H1 (cell line): Measurements from ENCODE around the gene DDX42. TPM values are rescaled to one million over a fixed set of nuclear protein-coding genes. Genes with fewer than 3 reads are reported as not detected.
A peak's percentile ranks its signal among the peaks of the same experiment; 100 is the strongest.

Experiments
- CTCF ChIA-PET: fragments of 300-600 bp; sonication (Branson Sonifier 250); formaldehyde crosslinking; loops from one replicate; lab custom pipeline; 2021; ENCODE audit not compliant: partially characterized antibody; lab: Charles Lee
- POLR2A ChIA-PET: fragments of 300-600 bp; sonication (Branson Sonifier 250); formaldehyde crosslinking; loops from one replicate; lab custom pipeline; 2021; ENCODE audit warnings: inconsistent platforms; ENCODE audit not compliant: partially characterized antibody; lab: Charles Lee
- DNase-seq, 2 experiments: peaks; one replicate each; pipeline versions ENCODE4 v3.0.0 to v3.0.0-alpha.2; 2010 to 2022; ENCODE audit warnings: low spot score in 2 of 2, low read depth in 1 of 2, mixed read lengths in 1 of 2
- FAIRE-seq: peaks from 2 replicates; lab custom pipeline; 2011; peaks lifted over from hg19 to GRCh38; lab: Jason Lieb, UNC
- H2AFZ ChIP-seq: 2 replicates; pipeline ENCODE4 v1.8.1; 2012; ENCODE audit warnings: low read length, inconsistent platforms
- H2AK5ac ChIP-seq: 2 replicates; pipeline ENCODE4 v1.6.1; 2013; ENCODE audit warnings: low read depth, low read length
- H2BK120ac ChIP-seq: replicated peaks from 2 replicates; pipeline ENCODE3; 2013; ENCODE audit warnings: low read depth, low read length, inconsistent platforms
- H2BK12ac ChIP-seq: 2 replicates; pipeline ENCODE4 v1.6.1; 2013; ENCODE audit warnings: low read depth, low read length
- H2BK15ac ChIP-seq: 2 replicates; pipeline ENCODE4 v1.6.1; 2013; ENCODE audit warnings: low read length
- H2BK20ac ChIP-seq: 2 replicates; pipeline ENCODE4 v1.6.1; 2013; ENCODE audit warnings: low read length
- H2BK5ac ChIP-seq: 2 replicates; pipeline ENCODE4 v1.6.1; 2013; ENCODE audit warnings: low read depth, low read length
- H3K14ac ChIP-seq: 2 replicates; pipeline ENCODE4 v1.6.1; 2013; ENCODE audit warnings: inconsistent platforms; ENCODE audit not compliant: insufficient read length
- H3K18ac ChIP-seq: 2 replicates; pipeline ENCODE4 v1.6.1; 2013; ENCODE audit warnings: low read length; ENCODE audit errors: extremely low read depth
- H3K23ac ChIP-seq: 2 replicates; pipeline ENCODE4 v1.6.1; 2013; ENCODE audit warnings: inconsistent platforms; ENCODE audit not compliant: insufficient read length
- H3K23me2 ChIP-seq: 2 replicates; pipeline ENCODE4 v1.6.1; 2013; ENCODE audit warnings: low read depth, low read length
- H3K27ac ChIP-seq: 2 replicates; pipeline ENCODE4 v1.6.1; 2011; ENCODE audit warnings: low read depth, low read length, inconsistent platforms
- H3K27me3 ChIP-seq, 4 experiments: replicated peaks in 1 of 4; 1 replicate in 1 of 4; 2 replicates in 3 of 4; pipeline versions ENCODE4 v1.6.1 to v1.8.1; 2011 to 2013; ENCODE audit warnings: low read length in 3 of 4, mild to moderate bottlenecking in 3 of 4, inconsistent platforms in 2 of 4, mixed read lengths in 2 of 4, moderate library complexity in 1 of 4; ENCODE audit not compliant: control insufficient read depth in 3 of 4, insufficient read depth in 3 of 4; ENCODE audit errors: extremely low read depth in 1 of 4
- H3K36me3 ChIP-seq, 4 experiments: 2 replicates each; pipeline versions ENCODE4 v1.6.1 to v1.8.1; 2011 to 2013; ENCODE audit warnings: mild to moderate bottlenecking in 4 of 4, low read length in 3 of 4, moderate library complexity in 2 of 4, control low read depth in 1 of 4, inconsistent platforms in 1 of 4; ENCODE audit not compliant: insufficient read depth in 4 of 4, control insufficient read depth in 2 of 4
- H3K4ac ChIP-seq: replicated peaks from 2 replicates; pipeline ENCODE3; 2013; ENCODE audit warnings: low read length, low read depth, mixed read lengths, inconsistent platforms; ENCODE audit not compliant: insufficient read length
- H3K4me1 ChIP-seq, 4 experiments: replicated peaks in 1 of 4; 1 replicate in 1 of 4; 2 replicates in 3 of 4; pipeline versions ENCODE4 v1.6.1 to v1.8.1; 2011 to 2013; ENCODE audit warnings: low read length in 3 of 4, inconsistent platforms in 2 of 4, mixed read lengths in 1 of 4; ENCODE audit not compliant: insufficient read depth in 4 of 4, control insufficient read depth in 3 of 4
- H3K4me2 ChIP-seq, 2 experiments: 2 replicates each; pipeline versions ENCODE4 v1.6.1 to v1.8.1; 2011 to 2013; ENCODE audit warnings: low read depth in 2 of 2, low read length in 2 of 2, control low read depth in 1 of 2, inconsistent platforms in 1 of 2, mild to moderate bottlenecking in 1 of 2; ENCODE audit not compliant: insufficient read depth in 1 of 2
- H3K4me3 ChIP-seq, 4 experiments: fragments of 200-600, 300-600 bp in 1 of 4; sonication (generic), shearing (Covaris generic), sonication (Bioruptor Twin) in 1 of 4; 2 replicates each; pipeline versions ENCODE4 v1.5.1 to v1.8.1; 2011 to 2016; ENCODE audit warnings: low read length in 4 of 4, low read depth in 3 of 4, control low read depth in 2 of 4, inconsistent platforms in 2 of 4, mild to moderate bottlenecking in 2 of 4, mixed read lengths in 1 of 4, moderate library complexity in 1 of 4; ENCODE audit not compliant: insufficient read depth in 2 of 4; ENCODE audit errors: extremely low read depth in 1 of 4
- H3K56ac ChIP-seq: replicated peaks from 2 replicates; pipeline ENCODE3; 2013; ENCODE audit warnings: low read depth, mild to moderate bottlenecking, mixed read lengths, low read length, inconsistent platforms; ENCODE audit not compliant: insufficient read length
- H3K79me1 ChIP-seq: 2 replicates; pipeline ENCODE4 v1.6.1; 2013; ENCODE audit warnings: low read depth, low read length, control low read depth
- H3K79me2 ChIP-seq, 2 experiments: 2 replicates each; pipeline versions ENCODE4 v1.6.1 to v1.8.1; 2012 to 2013; ENCODE audit warnings: low read length in 2 of 2, mild to moderate bottlenecking in 2 of 2, inconsistent platforms in 1 of 2; ENCODE audit not compliant: insufficient read depth in 2 of 2, control insufficient read depth in 1 of 2
- H3K9ac ChIP-seq, 4 experiments: replicated peaks in 1 of 4; 1 replicate in 1 of 4; 2 replicates in 3 of 4; pipeline versions ENCODE4 v1.6.1 to v1.8.1; 2011 to 2013; ENCODE audit warnings: low read depth in 3 of 4, low read length in 3 of 4, control low read depth in 2 of 4, mild to moderate bottlenecking in 2 of 4, moderate library complexity in 2 of 4, inconsistent platforms in 1 of 4; ENCODE audit errors: extremely low read depth in 1 of 4
- H3K9me3 ChIP-seq, 2 experiments: 2 replicates each; pipeline versions ENCODE4 v1.6.1 to v1.8.1; 2012 to 2013; ENCODE audit warnings: mild to moderate bottlenecking in 2 of 2, moderate library complexity in 2 of 2, control low read depth in 1 of 2, inconsistent platforms in 1 of 2, low read depth in 1 of 2, low read length in 1 of 2, mixed read lengths in 1 of 2; ENCODE audit not compliant: insufficient read depth in 2 of 2
- H4K20me1 ChIP-seq, 2 experiments: replicated peaks in 1 of 2; 2 replicates each; pipeline versions ENCODE3 to v1.8.1; 2011 to 2013; ENCODE audit warnings: inconsistent platforms in 2 of 2, low read length in 2 of 2, mild to moderate bottlenecking in 1 of 2; ENCODE audit not compliant: insufficient read depth in 2 of 2, control insufficient read depth in 1 of 2
- H4K5ac ChIP-seq: 2 replicates; pipeline ENCODE4 v1.6.1; 2013; ENCODE audit warnings: low read length, low read depth, mixed read lengths, inconsistent platforms; ENCODE audit not compliant: insufficient read length
- H4K8ac ChIP-seq: 2 replicates; pipeline ENCODE4 v1.8.0; 2013; ENCODE audit warnings: mild to moderate bottlenecking, moderate library complexity, low read length, inconsistent platforms; ENCODE audit not compliant: insufficient read depth; ENCODE audit errors: extremely low read depth
- H4K91ac ChIP-seq: replicated peaks from 2 replicates; pipeline ENCODE3; 2013; ENCODE audit warnings: low read length, mixed read lengths, inconsistent platforms; ENCODE audit not compliant: insufficient read length
- BRCA1 ChIP-seq: IDR thresholded peaks from 2 replicates; pipeline ENCODE4 v1.6.1; 2012; ENCODE audit warnings: low read depth, low read length, improper control_type of control experiment
- CEBPB ChIP-seq: IDR thresholded peaks from 2 replicates; pipeline ENCODE4 v1.6.1; 2012; ENCODE audit warnings: low read depth, low read length
- WGBS, 2 experiments: shearing (Covaris generic) in 1 of 2; methylation state at CpG; one replicate each; pipeline versions ENCODE4 v1.1.6 to v1.1.7; 2013 to 2015; ENCODE audit warnings: low lambda C conversion rate in 2 of 2, mixed read lengths in 2 of 2, inconsistent platforms in 1 of 2, low coverage in 1 of 2, missing lambda C conversion rate in 1 of 2; ENCODE audit not compliant: insufficient replicate concordance in 2 of 2, insufficient coverage in 1 of 2, insufficient read length in 1 of 2; ENCODE audit errors: extremely low coverage in 1 of 2, missing lambda C conversion rate in 1 of 2; 5-methylcytosine and 5-hydroxymethylcytosine counted together
- polyA plus RNA-seq, 7 experiments: library from polyadenylated mRNA; depleted of rRNA in 3 of 7; stranded (reverse) in 5 of 7; unstranded in 2 of 7; fragments of >200 nt in 5 of 7; fragments of 200-250 nt in 2 of 7; gene quantifications; 1 replicate in 5 of 7; 2 replicates in 1 of 7; 4 replicates in 1 of 7; pipeline versions ENCODE4 v1.2.1 to v1.2.3, GENCODE V29; 2011 to 2013; ENCODE audit warnings: missing spikeins in 2 of 7, mixed read lengths in 2 of 7
- total RNA-seq: library from RNA; stranded (reverse); fragmentation: NEBNext Ultra II Directional; extraction: Animal tissue kit (Norgen Biotek cat#: 25700); gene quantifications from 2 replicates; pipeline ENCODE4 v1.2.1, GENCODE V29; 2021

The DDX42 gene
- total and polyA plus RNA-seq, 2 of the 8 experiments (the other 6 are each of a cell fraction or from before 2014, with no cell fraction given), result 40.6 to 114 TPM

- Histone ChIP-seq H3K23me2 (peaks cover 11% of the 10 kb centered on the region), H2AK5ac (no peak overlapping the region), H3K56ac (peak overlapping the region; percentile 42), H3K79me2 (peaks cover 71 to 90% of the 10 kb centered on the region in 2 experiments), H3K18ac (no peak overlapping the region), H2BK5ac (peak overlapping the region; percentile 88; the same call in 1 of the 2 replicates), H3K9me3 (no peaks in the 10 kb centered on the region), H3K27me3 (no peaks in the 10 kb centered on the region), H2BK120ac (no peak overlapping the region), H4K8ac (no peak overlapping the region), H2AFZ (no peak overlapping the region), H3K4me1 (no peaks in the 10 kb centered on the region; a peak in 2 of 7 replicates), H3K4me2 (peak overlapping the region; percentile 89 to 98), H4K91ac (peak overlapping the region; percentile 15), H4K20me1 (peaks cover 8 to 11% of the 10 kb centered on the region in 2 experiments), H2BK15ac (no peak overlapping the region), H3K14ac (no peak overlapping the region), H3K9ac (peak overlapping the region; percentile 74 to 99 (median 98)), H3K23ac (no peak overlapping the region), H3K4ac (no peak overlapping the region), H3K79me1 (no peaks in the 10 kb centered on the region; the same call in 1 of the 2 replicates), H3K27ac (peak overlapping the region; percentile 81), H3K36me3 (peaks cover 3 to 21% (median 8%) of the 10 kb centered on the region in 4 experiments; a peak in 6 of 8 replicates), H2BK20ac (no peak overlapping the region), H2BK12ac (no peak overlapping the region), H4K5ac (no peak overlapping the region), H3K4me3 (peak overlapping the region; percentile 84 to 97 (median 94))
- 16% methylated on average over 4 of the region's 4 CpGs; no CpG with 5 or more reads in 1 of the 2 experiments for WGBS, 2 experiments
- DNase-seq, result no peak
- CTCF ChIA-PET, result interaction anchor here (0.6 to 1.6 kb wide), 6 partner anchors 9 to 82 kb away, joined by 3 to 10 read pairs (median 4); no protein-coding TSS in a partner anchor
- no peak for FAIRE-seq
- POLR2A ChIA-PET, result interaction anchor here (0.6 to 24.4 kb wide), 13 partner anchors 11 to 724 kb away, joined by 3 to 481 read pairs (median 5); partner anchors contain the start of genes FTSJ3, LIMD2, MAP3K3 and PSMC5
- TF ChIP-seq CEBPB, result no peak
- TF ChIP-seq BRCA1, result no peak
These were observed 947 bp downstream of the DDX42 start for GRCh38 chr17:63774969-63775265.
